ENCODE measurements around the gene ZNF367. TPM values are rescaled to one million over a fixed set of nuclear protein-coding genes. Genes with fewer than 3 reads are reported as not detected.

The ZNF367 gene
- polyA plus RNA-seq, 1 of the 3 experiments (the other 2 are of a cell fraction) = 1.5 TPM

- Histone ChIP-seq H4K20me1 (ENCODE audit: insufficient read depth) (peaks cover 6% of the 10 kb centered on the region; the same call in 1 of the 2 replicates), H3K79me2 (ENCODE audit: insufficient read depth) (peaks cover 75% of the 10 kb centered on the region), H3K4me1 (ENCODE audit: control insufficient read depth in 1 of 2, insufficient read depth in 2 of 2, low read depth in 1 of 2, low read length in 1 of 2) (peaks cover 0 to 17% of the 10 kb centered on the region in 2 experiments; a peak in 3 of 4 replicates), H3K9ac (no peak overlapping the region), H3K4me3 (ENCODE audit: low read depth in 2 of 2, low read length in 1 of 2) (no peak overlapping the region), H2AFZ (ENCODE audit: low read depth) (no peak overlapping the region), H3K27me3 (ENCODE audit: insufficient read depth) (no peaks in the 10 kb centered on the region), H3K9me3 (no peaks in the 10 kb centered on the region), H3K4me2 (no peak overlapping the region), H3F3A (replicated peaks; ENCODE audit: insufficient read depth) (peaks cover 22% of the 10 kb centered on the region), H3K9me2 (no peaks in the 10 kb centered on the region), H3K36me3 (replicated peaks in 1 of 2; ENCODE audit: control insufficient read depth in 1 of 2, insufficient read depth in 2 of 2, low read length in 1 of 2) (peaks cover 3 to 11% of the 10 kb centered on the region in 2 experiments), H3K27ac (ENCODE audit: low read depth in 2 of 2, low read length in 1 of 2) (no peak overlapping the region)
- no peak for DNase-seq
- no peak for TF ChIP-seq CHD2 (IDR thresholded peaks at IDR 0.05; ENCODE audit: low read length, partially characterized antibody)
- no peak for TF ChIP-seq FOXJ3 (CRISPR knock-in tag; IDR thresholded peaks at IDR 0.05)
- TF ChIP-seq FOXM1 (IDR thresholded peaks at IDR 0.05; ENCODE audit: low read depth) = no peak
- TF ChIP-seq GABPA (IDR thresholded peaks at IDR 0.05; ENCODE audit: low read depth) = no peak
- no peak for TF ChIP-seq RCOR1 (IDR thresholded peaks at IDR 0.05; ENCODE audit: low read length)
- 94% methylated on average over 8 of the region's 8 CpGs for WGBS (ENCODE audit: low lambda C conversion rate)
- ChIA-PET CTCF (no interaction called here), POLR2A (no interaction called here)
Observed at GRCh38 chr9:96458226-96458625, 40.1 kb upstream of the ZNF367 start.

- peaks cover 6% of the 10 kb centered on the region; the same call in 1 of the 2 replicates for H4K20me1 ChIP-seq (ENCODE audit: insufficient read depth)
Observed at GRCh38 chr9:96457266-96457665, 39.1 kb upstream of the ZNF367 start.

GRCh38 chr9:96453625-96454024 lies 35.5 kb upstream of the ZNF367 start:
- peaks cover 79% of the 10 kb centered on the region for H3K79me2 ChIP-seq (ENCODE audit: insufficient read depth)
- peak; percentile 70 for TF ChIP-seq RAD21 (IDR thresholded peaks at IDR 0.05; ENCODE audit: low read length)
- TF ChIP-seq NFIC (IDR thresholded peaks at IDR 0.05; ENCODE audit: borderline replicate concordance) = peak; percentile 54; the same call in 1 of the 2 replicates
- TF ChIP-seq SMC3 (IDR thresholded peaks at IDR 0.05; ENCODE audit: low read depth, low read length) = peak; percentile 54
- TF ChIP-seq GATA2 (CRISPR knock-in tag; IDR thresholded peaks at IDR 0.05) = no peak
- TF ChIP-seq CHD2 (IDR thresholded peaks at IDR 0.05; ENCODE audit: low read length, partially characterized antibody) = no peak
- TF ChIP-seq REST (IDR thresholded peaks at IDR 0.05; ENCODE audit: low read depth, low read length) = no peak
- TF ChIP-seq CTCF (IDR thresholded peaks at IDR 0.05) = peak; percentile 60
- no peak for TF ChIP-seq TAF1 (IDR thresholded peaks at IDR 0.05; ENCODE audit: borderline replicate concordance, low read depth, low read length)
- no peak for TF ChIP-seq FOXM1 (IDR thresholded peaks at IDR 0.05; ENCODE audit: low read depth)
- TF ChIP-seq POLR2AphosphoS5 (IDR thresholded peaks at IDR 0.05; ENCODE audit: low read depth, low read length) = no peak
- no peak for TF ChIP-seq JUND (IDR thresholded peaks at IDR 0.05)
- TF ChIP-seq MXI1 (IDR thresholded peaks at IDR 0.05; ENCODE audit: low read depth, low read length) = no peak

More at GRCh38 chr9:96457266-96457665, 39.1 kb upstream of the ZNF367 start:
- POLR2A ChIA-PET = no interaction called here
- TF ChIP-seq GATA2 (CRISPR knock-in tag; IDR thresholded peaks at IDR 0.05) = no peak
- no peak for TF ChIP-seq MAX (IDR thresholded peaks at IDR 0.05; ENCODE audit: low read depth)
- TF ChIP-seq NFIC (IDR thresholded peaks at IDR 0.05; ENCODE audit: borderline replicate concordance) = peak; percentile 36; the same call in 1 of the 2 replicates
- no peak for TF ChIP-seq GABPA (IDR thresholded peaks at IDR 0.05; ENCODE audit: low read depth)
- Histone ChIP-seq H3K79me2 (ENCODE audit: insufficient read depth) (peaks cover 80% of the 10 kb centered on the region), H2AFZ (ENCODE audit: low read depth) (no peak overlapping the region), H3K4me2 (no peak overlapping the region), H3K27ac (ENCODE audit: low read depth in 2 of 2, low read length in 1 of 2) (no peak overlapping the region), H3K4me1 (ENCODE audit: control insufficient read depth in 1 of 2, insufficient read depth in 2 of 2, low read depth in 1 of 2, low read length in 1 of 2) (peaks cover 0 to 27% of the 10 kb centered on the region in 2 experiments; a peak in 3 of 4 replicates), H3K9me2 (no peaks in the 10 kb centered on the region), H3K27me3 (ENCODE audit: insufficient read depth) (no peaks in the 10 kb centered on the region), H3K36me3 (replicated peaks in 1 of 2; ENCODE audit: control insufficient read depth in 1 of 2, insufficient read depth in 2 of 2, low read length in 1 of 2) (peaks cover 3 to 8% of the 10 kb centered on the region in 2 experiments), H3F3A (replicated peaks; ENCODE audit: insufficient read depth) (peaks cover 30% of the 10 kb centered on the region), H3K9me3 (no peaks in the 10 kb centered on the region), H3K9ac (no peak overlapping the region), H3K4me3 (ENCODE audit: low read depth in 2 of 2, low read length in 1 of 2) (no peak overlapping the region)
- 96% methylated on average over 4 of the region's 4 CpGs for WGBS (ENCODE audit: low lambda C conversion rate)
- CTCF ChIA-PET = no interaction called here
- no peak for DNase-seq

More at GRCh38 chr9:96453625-96454024, 35.5 kb upstream of the ZNF367 start:
- ChIA-PET POLR2A (no interaction called here), CTCF (interaction anchor here (0.9 to 2.3 kb wide), 10 partner anchors 9 to 213 kb away, joined by 3 to 7 read pairs (median 4); no protein-coding TSS in a partner anchor)
- Histone ChIP-seq H3K9me2 (no peaks in the 10 kb centered on the region), H3K4me3 (ENCODE audit: low read depth in 2 of 2, low read length in 1 of 2) (no peak overlapping the region; a peak in 1 of 4 replicates), H2AFZ (ENCODE audit: low read depth) (no peak overlapping the region), H3K27ac (ENCODE audit: low read depth in 2 of 2, low read length in 1 of 2) (peak overlapping the region in 1 of 2 experiments; percentile 39; a peak in 1 of 4 replicates), H4K20me1 (ENCODE audit: insufficient read depth) (peaks cover 6% of the 10 kb centered on the region; the same call in 1 of the 2 replicates), H3K4me1 (ENCODE audit: control insufficient read depth in 1 of 2, insufficient read depth in 2 of 2, low read depth in 1 of 2, low read length in 1 of 2) (peaks cover 9 to 17% of the 10 kb centered on the region in 2 experiments; a peak in 3 of 4 replicates), H3K9ac (no peak overlapping the region), H3K9me3 (no peaks in the 10 kb centered on the region), H3K36me3 (replicated peaks in 1 of 2; ENCODE audit: control insufficient read depth in 1 of 2, insufficient read depth in 2 of 2, low read length in 1 of 2) (peaks cover 0 to 5% of the 10 kb centered on the region in 2 experiments), H3F3A (replicated peaks; ENCODE audit: insufficient read depth) (peaks cover 24% of the 10 kb centered on the region), H3K4me2 (no peak overlapping the region), H3K27me3 (ENCODE audit: insufficient read depth) (no peaks in the 10 kb centered on the region)
- DNase-seq = peak; percentile 57
- WGBS (ENCODE audit: low lambda C conversion rate) = 70% methylated on average over 2 of the region's 2 CpGs
